Stimulated activated CD8-positive, alpha-beta memory T cell treated with anti-CD3 and anti-CD28 coated beads, Interleukin-7, amount 100 ng/mL, for 48 hours (primary cell): ENCODE results near the gene ZNF70.
A peak's percentile ranks its signal among the peaks of the same experiment; 100 is the strongest.

Experiments
- DNase-seq, 2 donors: peaks; one replicate each; pipeline ENCODE4 v3.0.0-alpha.2; 2020; ENCODE audit warnings: low read depth in 1 of 2; ENCODE audit errors: extremely low read depth in 1 of 2

Gene ZNF70

GRCh38 chr22:23720855-23721254 is 30.1 kb downstream of the ZNF70 start:
- DNase-seq = no peak

- DNase-seq = no peak
Measured at GRCh38 chr22:23718371-23719165, 32.3 kb downstream of the ZNF70 start.

- DNase-seq = peak; percentile 59 to 68
Measured at GRCh38 chr22:23716811-23717801, 33.8 kb downstream of the ZNF70 start.

- DNase-seq = no peak
Measured at GRCh38 chr22:23715806-23716375, 35.0 kb downstream of the ZNF70 start.

GRCh38 chr22:23714596-23715578 is 36.0 kb downstream of the ZNF70 start:
- no peak for DNase-seq

GRCh38 chr22:23713696-23714595 is 37.0 kb downstream of the ZNF70 start:
- DNase-seq = peak in 1 of 2 donors; percentile 60

- no peak for DNase-seq
Measured at GRCh38 chr22:23712256-23712655, 38.7 kb downstream of the ZNF70 start.

- no peak for DNase-seq
Measured at GRCh38 chr22:23709107-23709506, 41.8 kb downstream of the ZNF70 start.

- no peak for DNase-seq
Measured at GRCh38 chr22:23708270-23708669, 42.6 kb downstream of the ZNF70 start.

GRCh38 chr22:23705358-23705757 is 45.6 kb downstream of the ZNF70 start:
- DNase-seq = peak in 1 of 2 donors; percentile 44

GRCh38 chr22:23704829-23705228 is 46.1 kb downstream of the ZNF70 start:
- DNase-seq = no peak

- DNase-seq = no peak
Measured at GRCh38 chr22:23704062-23704461, 46.9 kb downstream of the ZNF70 start.

GRCh38 chr22:23700706-23701105 is 50.2 kb downstream of the ZNF70 start:
- no peak for DNase-seq

GRCh38 chr22:23698673-23699235 is 52.2 kb downstream of the ZNF70 start:
- no peak for DNase-seq

- no peak for DNase-seq
Measured at GRCh38 chr22:23698094-23698493, 52.8 kb downstream of the ZNF70 start.

GRCh38 chr22:23697031-23697970 is 53.6 kb downstream of the ZNF70 start:
- DNase-seq = no peak

- DNase-seq = peak; percentile 43 to 78
Measured at GRCh38 chr22:23696326-23696851, 54.5 kb downstream of the ZNF70 start.
